GM19463 (cell line): ENCODE results near the gene HUS1B.
"Not testable (repeated sequence)": the region's sequence is repeated elsewhere in the genome, so short reads cannot be mapped to it uniquely, and the experiment has no call there.

Experiments used
- ATAC-seq: cut with Tn5 transposase; IDR thresholded peaks from one replicate; pipeline ENCODE4 v1.9.1; 2021; ENCODE audit warnings: mild to moderate bottlenecking, moderate library complexity; ENCODE audit not compliant: unreplicated experiment

The HUS1B gene

DNA sequence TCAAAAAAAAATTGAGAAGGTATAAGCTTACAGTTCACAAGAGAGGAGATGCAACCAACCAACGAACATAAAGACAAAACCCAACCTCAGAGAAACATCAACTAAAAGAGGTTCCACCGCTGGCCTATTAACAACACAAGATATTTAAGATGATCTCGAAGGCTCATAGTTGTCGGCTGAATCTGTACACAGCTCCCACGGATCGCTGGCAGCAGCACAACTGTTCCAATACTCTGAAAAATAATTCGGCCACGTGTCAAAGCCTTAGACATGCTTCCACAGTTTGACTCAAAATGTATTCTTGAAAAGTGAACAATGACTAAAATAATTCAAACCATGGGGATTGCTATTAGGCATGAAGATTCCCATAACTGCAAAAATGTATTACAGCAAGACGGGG, 22.4 kb upstream of the HUS1B start:
- no peak for ATAC-seq

GRCh38 chr6:678520-678919, 21.6 kb upstream of the HUS1B start:
- no peak for ATAC-seq

DNA sequence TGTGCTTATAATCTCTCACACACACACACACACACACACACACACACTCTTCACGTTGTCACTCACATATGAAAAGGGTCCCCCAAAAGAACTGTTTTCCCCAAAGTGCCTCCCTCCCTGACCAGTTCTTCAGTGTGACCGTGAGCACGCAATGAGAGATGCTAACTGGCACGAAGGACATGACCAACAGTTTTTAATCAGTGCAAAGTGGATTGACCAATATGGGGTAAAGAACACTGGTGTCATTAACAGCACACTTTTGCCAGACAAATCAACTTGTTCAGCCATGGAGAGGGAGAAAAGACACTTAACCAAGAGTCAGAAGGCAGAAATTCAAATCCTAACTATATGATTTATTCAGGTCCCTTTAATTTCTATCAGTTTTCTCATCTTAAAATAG, 21.0 kb upstream of the HUS1B start:
- no peak for ATAC-seq

DNA sequence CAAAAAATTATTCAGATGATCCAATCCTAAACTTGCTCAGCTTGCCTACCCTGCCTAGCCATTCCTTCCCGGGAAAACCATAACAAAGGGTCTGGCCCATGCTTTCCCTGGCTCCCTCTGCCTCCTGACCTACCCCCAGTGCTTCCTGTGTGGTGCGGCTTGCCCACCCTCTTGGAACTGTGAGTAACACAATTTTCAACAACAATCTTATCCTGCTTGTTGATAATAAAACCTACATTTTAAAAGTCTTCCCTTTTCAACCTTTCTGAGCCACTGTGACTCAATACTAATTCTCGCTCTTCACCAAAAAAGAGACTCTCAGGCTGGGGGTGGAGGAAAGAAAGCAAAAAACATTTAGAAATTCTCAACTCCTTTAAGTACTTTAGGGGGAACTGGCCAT, 18.1 kb upstream of the HUS1B start:
- no peak for ATAC-seq

- ATAC-seq, result no peak
These were observed 17.5 kb upstream of the HUS1B start for GRCh38 chr6:674406-674805.

DNA sequence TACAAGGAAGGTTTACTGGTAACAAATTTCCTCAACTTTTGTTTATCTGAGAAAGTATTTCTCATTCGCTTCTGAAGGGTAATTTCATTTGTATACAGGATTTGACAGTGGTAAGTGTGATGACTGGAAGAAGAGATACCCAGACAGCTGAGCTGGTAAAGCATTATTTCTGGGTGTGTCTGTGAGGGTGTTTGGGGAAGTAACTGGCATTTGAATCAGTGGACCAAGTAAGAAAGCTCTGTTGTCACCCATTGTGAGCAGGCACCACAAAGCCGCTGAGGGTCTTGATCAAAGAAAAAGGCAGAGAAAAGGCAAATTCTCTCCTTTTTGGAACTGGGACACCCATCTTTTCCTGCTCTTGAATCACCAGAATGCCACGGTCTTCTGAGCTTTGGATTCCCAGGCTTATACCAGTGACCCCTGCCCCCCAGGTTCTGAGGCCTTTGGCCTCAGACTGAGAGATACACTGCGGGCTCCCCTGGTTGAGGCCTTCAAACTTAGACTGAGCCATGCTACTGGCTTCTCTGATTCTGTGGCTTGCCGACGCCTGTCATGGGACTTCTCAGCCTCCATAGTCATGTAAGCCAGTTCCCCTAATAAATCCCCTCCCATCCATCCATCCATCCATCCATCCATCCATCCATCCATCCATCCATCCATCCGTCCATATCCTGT, 10.5 kb upstream of the HUS1B start:
- ATAC-seq, result no peak

GRCh38 chr6:665403-666267, 8.7 kb upstream of the HUS1B start:
- no peak for ATAC-seq

DNA sequence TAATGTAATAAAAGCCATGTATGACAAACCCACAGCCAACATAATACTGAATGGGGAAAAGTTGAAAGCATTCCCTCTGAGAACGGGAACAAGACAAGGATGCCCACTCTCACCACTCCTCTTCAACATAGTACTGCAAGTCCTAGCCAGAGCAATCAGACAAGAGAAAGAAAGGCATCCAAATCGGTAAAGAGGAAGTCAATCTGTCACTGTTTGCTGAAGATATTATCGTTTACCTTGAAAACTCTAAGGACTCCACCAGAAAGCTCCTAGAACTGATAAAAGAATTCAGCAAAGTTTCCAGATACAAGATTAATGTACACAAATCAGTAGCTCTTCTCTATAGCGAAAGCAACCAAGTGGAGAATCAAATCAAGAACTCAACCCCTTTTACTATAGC, 6.9 kb upstream of the HUS1B start:
- ATAC-seq, result not testable (repeated sequence)

DNA sequence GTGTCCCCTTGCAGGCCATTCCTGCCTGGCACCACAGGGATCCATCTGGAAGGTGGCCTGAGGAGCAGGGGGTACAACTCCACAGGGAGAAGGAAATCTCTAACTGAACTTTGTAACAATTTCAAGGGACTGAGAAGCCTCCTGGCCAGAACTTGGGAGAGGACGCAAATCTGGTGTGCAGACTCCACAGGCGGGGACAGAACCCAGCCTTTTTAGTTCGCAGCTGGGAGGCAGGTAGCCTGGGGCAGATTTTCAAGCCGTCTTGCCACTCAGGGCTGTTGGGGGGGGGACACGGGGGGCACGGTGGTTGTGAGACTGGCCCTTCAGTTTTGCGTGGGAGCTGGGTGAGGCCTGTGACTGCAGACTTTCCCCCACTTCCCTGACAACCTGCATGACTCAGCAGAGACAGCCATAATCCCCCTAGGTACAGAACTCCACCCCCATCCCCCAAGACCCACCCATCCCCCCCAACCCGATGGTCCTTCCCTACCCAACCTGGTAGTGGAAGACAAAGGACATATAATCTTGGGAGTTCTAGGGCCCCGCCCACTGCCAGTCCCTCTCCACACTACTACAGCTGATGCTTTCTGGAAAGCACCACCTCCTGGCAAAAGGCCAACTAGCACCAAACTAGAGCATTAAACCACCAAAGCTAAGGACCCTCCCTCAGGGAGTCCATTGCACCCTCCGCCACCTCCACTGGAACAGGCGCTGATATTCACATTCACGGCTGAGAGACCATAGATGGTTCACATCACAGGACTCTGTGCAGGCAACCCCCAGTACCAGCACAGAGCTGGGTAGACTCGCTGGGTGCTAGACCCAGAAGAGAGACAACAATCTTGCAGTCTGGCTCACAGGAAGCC, 3.0 kb upstream of the HUS1B start:
- no peak for ATAC-seq

GRCh38 chr6:658244-658643, 1.3 kb upstream of the HUS1B start:
- no peak for ATAC-seq

DNA sequence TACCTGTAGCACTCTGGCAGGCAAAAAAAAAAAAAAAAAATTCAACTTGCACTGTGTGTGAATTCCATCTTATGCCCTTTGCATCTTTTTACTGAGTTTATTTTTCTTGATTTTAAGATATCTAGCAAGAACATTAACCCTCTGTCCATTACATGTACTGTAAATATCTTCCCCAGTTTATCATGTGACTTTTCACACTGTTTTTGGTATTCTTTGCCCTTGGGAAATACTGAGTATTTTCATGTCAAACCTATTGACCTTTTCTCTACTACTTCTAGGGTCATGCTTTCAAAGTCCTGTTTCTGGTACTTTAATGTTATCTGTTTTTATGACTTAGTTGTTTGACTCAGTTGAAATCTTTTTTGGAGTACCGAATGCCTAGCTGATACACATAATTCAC, 843 bp upstream of the HUS1B start:
- ATAC-seq, result no peak

DNA sequence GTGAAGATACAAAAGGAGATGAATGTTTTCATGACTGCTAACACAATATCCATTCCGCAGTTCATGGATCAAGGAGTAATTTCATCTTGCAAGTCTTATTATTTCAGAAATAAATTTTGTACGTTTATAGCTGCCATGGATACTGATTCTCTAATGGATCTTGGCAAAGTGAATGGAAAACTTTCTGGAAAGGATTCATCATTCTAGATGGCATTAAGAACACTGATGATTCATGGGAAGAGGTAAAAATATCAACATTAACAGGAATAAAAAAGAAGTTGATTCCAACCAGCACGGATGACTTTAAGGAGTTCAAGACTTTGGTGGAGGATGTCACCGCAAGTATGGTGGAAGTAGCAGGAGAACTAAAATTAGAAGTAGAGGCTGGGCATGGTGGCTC, 2.8 kb downstream of the HUS1B start:
- no peak for ATAC-seq

- ATAC-seq, result no peak
These were observed 4.0 kb downstream of the HUS1B start for GRCh38 chr6:652865-653264.

DNA sequence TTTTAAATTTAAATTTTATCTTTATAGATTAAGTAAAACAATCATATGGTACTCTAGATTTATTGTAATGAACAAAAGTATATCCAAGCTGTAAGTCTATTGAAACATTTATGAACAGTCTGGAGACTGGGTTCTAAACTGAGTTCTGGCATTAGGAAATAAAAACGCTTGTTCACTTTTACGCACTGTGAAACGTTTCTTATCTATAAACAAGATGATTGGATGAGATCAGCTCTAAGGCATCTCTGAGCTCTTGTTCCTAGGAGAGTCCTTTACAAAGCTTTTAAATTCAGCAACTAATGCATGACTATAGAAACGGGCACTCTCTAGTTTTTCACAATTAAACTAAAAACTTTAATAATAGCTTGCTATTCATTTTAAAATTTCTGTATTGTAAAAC, 6.8 kb downstream of the HUS1B start:
- ATAC-seq, result no peak

DNA sequence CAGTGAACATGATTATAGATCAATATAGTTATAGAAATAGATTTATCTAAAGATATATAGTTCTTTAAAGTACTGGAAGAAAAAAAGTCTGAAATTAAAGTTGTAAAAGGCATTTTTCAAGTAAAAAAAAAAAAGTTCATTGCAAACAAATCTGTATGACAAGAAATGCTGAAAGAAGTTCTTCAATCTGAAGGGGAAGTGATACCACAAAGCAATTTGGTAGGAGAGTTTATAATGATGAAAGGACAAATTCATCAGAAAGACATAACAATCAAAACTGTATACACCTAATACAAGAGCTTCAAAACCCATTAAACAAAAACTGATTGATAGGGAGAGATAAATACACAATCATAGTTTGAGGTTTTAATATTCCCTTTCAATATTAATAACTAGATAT, 14.1 kb downstream of the HUS1B start:
- ATAC-seq, result no peak

DNA sequence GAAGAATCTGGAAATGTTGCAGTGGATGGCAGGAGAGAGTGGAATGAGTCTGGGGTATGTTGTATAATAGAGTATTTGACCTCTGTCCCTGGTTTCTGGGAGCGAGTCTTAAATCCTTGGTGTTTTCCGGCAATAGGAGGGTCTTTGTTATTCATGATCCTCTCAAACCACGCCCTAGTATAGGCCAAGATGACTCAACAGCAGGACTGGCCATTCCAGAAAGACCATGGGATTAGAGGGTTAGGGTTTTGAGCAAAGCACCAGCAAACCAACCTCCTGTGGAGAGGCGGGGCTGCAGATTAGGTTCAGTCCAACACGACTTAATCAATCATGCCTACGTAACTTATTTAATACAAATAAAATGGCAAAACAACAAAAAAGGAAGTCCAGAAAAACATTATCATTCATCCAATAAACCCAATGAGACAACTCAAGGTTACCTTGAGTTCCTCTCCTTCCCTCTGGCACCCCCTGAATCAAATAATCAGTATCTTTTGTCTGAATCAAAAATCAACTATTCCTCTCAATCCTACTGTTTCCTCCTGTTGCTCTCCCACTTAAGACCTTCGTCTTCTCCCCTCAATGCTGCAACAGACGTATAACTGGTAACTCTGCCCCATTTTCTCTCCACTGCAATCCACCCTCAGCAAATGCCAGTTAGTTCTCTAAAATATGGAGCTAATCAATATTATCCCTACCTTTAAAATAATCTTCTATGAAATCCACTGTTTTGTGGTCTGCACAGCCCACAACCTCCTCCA, 15.5 kb downstream of the HUS1B start:
- no peak for ATAC-seq

GRCh38 chr6:636488-636887, 20.4 kb downstream of the HUS1B start:
- ATAC-seq, result peak; percentile 93

DNA sequence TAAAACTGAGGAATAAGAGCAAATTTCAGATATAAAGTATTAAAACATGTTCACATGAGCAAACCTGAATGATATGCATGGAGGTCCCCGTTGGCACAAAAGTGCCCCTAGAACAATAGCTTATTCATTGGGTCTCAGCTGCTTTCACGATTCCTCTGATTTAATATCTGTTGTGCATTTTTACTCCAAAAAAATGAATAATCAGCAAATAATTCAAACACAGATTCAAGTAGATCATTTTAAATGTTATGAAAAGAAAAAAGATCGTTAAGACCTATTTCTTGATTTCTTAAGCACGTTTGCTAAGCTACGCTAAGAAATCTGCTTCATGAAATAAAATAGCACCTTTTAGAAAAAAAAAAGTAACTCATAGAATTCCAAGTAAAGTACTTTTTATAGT, 21.7 kb downstream of the HUS1B start:
- no peak for ATAC-seq

DNA sequence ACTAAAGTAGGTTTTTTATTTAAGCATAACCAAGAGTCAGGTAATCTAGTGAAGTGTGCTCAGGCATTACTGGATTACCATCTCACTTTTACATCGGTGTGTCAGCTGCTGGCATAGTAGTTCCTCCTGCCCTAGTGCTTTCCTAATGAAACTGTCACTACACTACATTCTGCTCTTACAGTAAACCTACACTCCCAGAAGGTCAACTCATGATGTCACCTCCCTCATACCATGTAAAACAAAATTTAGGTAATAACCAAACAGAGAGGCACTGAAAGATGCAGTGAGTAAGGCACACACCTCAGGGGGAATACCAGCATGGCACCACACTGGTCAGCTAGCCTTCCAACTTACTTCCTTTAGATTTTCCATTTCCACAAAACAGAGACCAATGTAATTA, 23.3 kb downstream of the HUS1B start:
- no peak for ATAC-seq

GRCh38 chr6:628766-629165, 28.1 kb downstream of the HUS1B start:
- ATAC-seq, result no peak

DNA sequence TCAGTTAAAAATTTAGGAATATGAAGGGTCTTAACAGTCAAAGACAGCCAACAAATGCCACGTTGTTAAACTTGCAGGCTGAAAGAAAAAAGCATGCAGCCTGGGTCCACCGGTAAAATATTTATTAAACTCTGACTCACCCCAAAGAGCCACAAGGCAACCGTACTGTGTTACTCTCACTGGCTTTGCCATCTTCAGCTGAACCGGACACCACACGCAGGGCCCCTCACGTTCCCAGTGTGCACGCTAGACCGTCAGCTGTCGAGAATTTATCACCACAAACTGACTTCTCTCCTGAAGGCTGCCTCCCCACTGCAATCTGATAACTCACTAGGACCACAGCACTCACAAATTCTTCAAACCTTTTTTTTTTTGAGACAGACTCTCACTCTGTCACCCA, 30.7 kb downstream of the HUS1B start:
- ATAC-seq, result no peak
